NCI-H82 (cell line): Measurements from ENCODE around the gene SRSF6.
"Not testable (repeated sequence)": the region's sequence is repeated elsewhere in the genome, so short reads cannot be mapped to it uniquely, and the experiment has no call there.

ENCODE experiments used
- DNase-seq: peaks from one replicate; lab custom pipeline; 2025; lab: John Stamatoyannopoulos, UW

Gene SRSF6

GRCh38 chr20:43457640-43458421 is at the start of gene SRSF6:
Gene SRSF6, plus strand, starts transcription at chr20:43457896. Its CDS starts 138 bp downstream, at chr20:43458034.
- peak; percentile 94 for DNase-seq

GRCh38 chr20:43408848-43409576 is 48.7 kb upstream of the SRSF6 start:
- peak; percentile 67 for DNase-seq

DNA sequence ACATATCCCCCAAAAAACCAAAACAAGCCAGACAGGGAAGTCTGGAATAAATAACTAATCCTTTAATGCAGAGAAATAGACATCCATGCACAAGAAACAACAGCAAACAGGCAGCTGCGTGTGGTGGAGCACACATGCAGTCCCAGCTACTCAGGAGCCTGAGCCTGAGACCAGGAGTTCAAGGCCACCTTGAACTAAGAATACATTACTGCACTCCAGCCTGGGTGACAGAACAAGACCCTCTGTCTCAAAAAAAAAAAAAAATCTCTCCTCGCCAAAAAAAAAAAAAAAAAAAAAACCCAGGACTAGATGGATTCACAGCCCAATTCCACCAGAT is 48.2 kb upstream of the SRSF6 start:
- DNase-seq = no peak

GRCh38 chr20:43415661-43416430 is 41.9 kb upstream of the SRSF6 start:
- no peak for DNase-seq

- DNase-seq = no peak
Measured at GRCh38 chr20:43416591-43417228, 41.0 kb upstream of the SRSF6 start.

GRCh38 chr20:43420192-43420591 is 37.5 kb upstream of the SRSF6 start:
- DNase-seq = no peak

GRCh38 chr20:43420913-43421312 is 36.8 kb upstream of the SRSF6 start:
- DNase-seq = not testable (repeated sequence)

GRCh38 chr20:43426172-43426571 is 31.5 kb upstream of the SRSF6 start:
- no peak for DNase-seq

- DNase-seq = no peak
Measured at GRCh38 chr20:43430265-43431133, 27.2 kb upstream of the SRSF6 start.

- peak; percentile 51 for DNase-seq
Measured at GRCh38 chr20:43431134-43431519, 26.6 kb upstream of the SRSF6 start.

DNA sequence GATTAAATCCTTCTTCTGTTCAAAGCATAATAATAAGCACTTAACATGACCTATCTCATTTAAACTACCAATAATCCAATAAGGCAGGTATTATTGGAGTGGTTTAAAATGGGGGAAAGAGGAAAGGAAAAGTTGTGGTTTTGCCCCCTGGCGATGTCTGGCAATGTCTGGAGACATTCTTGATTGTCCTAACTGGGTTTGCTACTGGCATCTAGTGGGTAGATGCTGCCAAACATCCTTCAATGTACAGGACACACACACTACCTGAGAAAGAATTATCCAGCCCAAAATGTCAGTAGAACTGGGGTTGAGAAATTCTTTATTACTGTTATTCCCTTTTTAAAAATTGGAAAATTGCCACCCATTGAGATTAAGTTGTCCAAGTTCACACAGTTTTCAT is 25.2 kb upstream of the SRSF6 start:
- DNase-seq = no peak

DNA sequence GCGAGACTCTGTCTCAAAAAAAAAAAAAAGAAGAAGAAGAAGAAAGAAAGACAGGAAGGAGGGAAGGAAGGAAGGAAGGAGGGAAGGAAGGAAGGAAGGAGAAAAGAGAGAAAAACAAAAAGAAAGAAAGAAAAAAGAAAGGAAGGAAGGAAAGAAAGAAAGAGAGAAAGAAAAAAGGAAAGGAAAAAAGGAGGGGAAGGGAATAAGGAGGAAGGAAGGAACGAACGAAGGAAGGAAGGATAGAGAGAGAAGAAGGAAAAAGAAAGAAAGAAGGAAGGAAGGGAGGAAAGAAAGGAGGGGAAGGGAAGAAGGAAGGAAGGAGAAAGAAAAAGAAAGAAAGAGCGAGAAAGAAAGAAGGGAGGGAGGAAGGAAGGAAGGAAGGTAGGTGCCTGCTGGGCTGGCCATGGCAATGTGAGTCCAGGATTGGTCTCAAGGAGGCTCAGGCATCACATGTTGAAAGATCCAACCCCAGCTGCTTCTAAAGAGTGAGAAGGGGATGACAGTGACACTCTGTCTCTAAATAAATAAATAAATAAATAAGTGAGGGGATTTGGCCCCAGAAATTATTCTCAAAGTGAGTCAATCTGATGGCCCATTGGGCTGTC is 24.3 kb upstream of the SRSF6 start:
- no peak for DNase-seq

GRCh38 chr20:43434565-43434964 is 23.1 kb upstream of the SRSF6 start:
- DNase-seq = no peak

GRCh38 chr20:43438578-43439316 is 18.9 kb upstream of the SRSF6 start:
- DNase-seq = no peak

GRCh38 chr20:43440531-43440930 is 17.2 kb upstream of the SRSF6 start:
- DNase-seq = no peak

DNA sequence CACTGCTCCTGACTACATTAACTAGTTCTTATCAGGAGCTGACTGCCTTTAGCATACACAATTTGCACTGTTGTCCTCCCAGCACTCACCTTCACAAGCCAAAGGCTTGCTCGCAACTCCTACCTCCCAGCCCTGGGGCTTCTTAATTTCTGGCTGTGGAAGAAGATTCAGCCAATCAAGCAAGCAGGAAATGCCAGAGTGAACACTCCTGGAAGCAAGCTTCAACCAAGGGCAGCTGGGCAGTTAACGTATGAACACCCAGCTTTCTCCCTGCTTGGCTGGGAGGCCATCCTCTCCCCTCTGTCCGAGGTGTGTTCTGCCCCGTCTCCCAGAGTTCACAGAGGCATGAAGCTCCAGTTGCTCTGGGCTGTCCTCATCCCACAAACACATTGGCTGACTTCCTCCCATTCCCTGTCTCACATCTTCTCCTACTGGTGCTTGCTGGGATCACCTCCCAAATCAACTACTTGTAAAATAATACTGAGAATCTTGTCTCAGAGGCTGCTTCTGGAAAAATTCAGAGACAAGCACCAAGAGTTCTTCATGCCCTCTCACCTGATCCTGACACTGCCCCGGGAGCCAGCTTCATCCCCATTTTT is 15.3 kb upstream of the SRSF6 start:
- DNase-seq = peak; percentile 47

DNA sequence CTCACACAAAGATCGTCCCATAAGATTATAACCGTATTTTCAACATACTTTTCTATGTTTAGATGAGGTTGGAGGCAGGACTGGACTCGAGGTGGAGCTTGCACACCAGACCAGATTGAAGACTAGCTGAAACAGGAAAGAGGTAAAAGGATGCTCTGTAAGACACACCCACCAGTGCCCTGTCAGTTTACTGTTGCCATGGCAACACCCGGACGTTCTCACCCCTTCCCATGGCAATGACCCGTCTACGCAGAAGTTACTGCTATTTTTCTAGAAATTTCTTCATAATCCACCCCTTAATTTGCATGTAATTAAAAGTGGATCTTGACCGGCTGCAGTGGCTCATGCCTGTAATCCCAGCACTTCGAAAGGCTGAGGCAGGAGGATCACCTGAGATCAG is 13.6 kb upstream of the SRSF6 start:
- DNase-seq = peak; percentile 30

- DNase-seq = no peak
Measured at GRCh38 chr20:43446361-43446879, 11.3 kb upstream of the SRSF6 start.

- peak; percentile 63 for DNase-seq
Measured at GRCh38 chr20:43448431-43448747, 9.3 kb upstream of the SRSF6 start.
